ENCODE results near the gene MRPL54.

The MRPL54 gene

DNA sequence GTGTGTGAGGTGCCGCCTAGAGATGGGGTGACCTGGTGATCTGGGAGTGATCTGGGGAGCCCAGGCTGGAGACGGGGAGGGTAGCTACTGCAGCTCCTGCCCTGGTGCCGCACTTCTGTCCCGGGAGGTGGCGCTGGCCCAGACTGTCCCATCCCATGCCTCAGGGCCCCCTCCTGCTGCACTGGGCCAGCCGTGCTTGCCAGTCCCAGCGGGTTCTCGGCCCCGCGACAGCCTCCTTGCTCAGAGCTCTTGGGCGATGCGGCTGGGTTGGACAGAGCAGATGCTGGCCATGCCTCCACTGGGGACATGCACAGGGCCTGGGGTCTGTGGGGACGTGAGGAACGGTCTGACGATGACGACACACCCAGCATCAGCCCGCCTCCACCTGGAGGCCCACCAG is 7.0 kb downstream of the MRPL54 start:
- Histone ChIP-seq H3K9me2 (replicated peaks; ENCODE audit: low read depth, low read length) (no peaks in the 10 kb centered on the region), H3K27me3 (ENCODE audit: insufficient read depth, low read length, poor library complexity, severe bottlenecking) (no peaks in the 10 kb centered on the region), H3K79me2 (ENCODE audit: insufficient read depth, low read length) (no peaks in the 10 kb centered on the region), H3K9ac (ENCODE audit: low read depth, low read length, poor library complexity, severe bottlenecking) (no peak overlapping the region), H3K4me1 (ENCODE audit: insufficient read depth, low read length, poor library complexity, severe bottlenecking) (no peaks in the 10 kb centered on the region), H3K36me3 (ENCODE audit: insufficient read depth, low read length) (peaks cover 10% of the 10 kb centered on the region; the same call in 1 of the 2 replicates), H3K9me3 (ENCODE audit: insufficient read depth, low read depth, low read length) (no peaks in the 10 kb centered on the region), H3F3A (ENCODE audit: low read depth) (no peaks in the 10 kb centered on the region), H4K20me1 (ENCODE audit: insufficient read depth, low read length, poor library complexity, severe bottlenecking) (no peaks in the 10 kb centered on the region), H3K4me3 (ENCODE audit: low read length, poor library complexity, severe bottlenecking) (no peak overlapping the region), H2AFZ (ENCODE audit: low read length) (no peak overlapping the region), H3K4me2 (ENCODE audit: low read depth, low read length, poor library complexity, severe bottlenecking) (no peak overlapping the region)
- TF ChIP-seq CTCF (conservative IDR thresholded peaks at IDR 0.05; ENCODE audit: low read length) (no peak), EZH2phosphoT487 (IDR thresholded peaks at IDR 0.05; ENCODE audit: borderline replicate concordance) (no peak)

DNA sequence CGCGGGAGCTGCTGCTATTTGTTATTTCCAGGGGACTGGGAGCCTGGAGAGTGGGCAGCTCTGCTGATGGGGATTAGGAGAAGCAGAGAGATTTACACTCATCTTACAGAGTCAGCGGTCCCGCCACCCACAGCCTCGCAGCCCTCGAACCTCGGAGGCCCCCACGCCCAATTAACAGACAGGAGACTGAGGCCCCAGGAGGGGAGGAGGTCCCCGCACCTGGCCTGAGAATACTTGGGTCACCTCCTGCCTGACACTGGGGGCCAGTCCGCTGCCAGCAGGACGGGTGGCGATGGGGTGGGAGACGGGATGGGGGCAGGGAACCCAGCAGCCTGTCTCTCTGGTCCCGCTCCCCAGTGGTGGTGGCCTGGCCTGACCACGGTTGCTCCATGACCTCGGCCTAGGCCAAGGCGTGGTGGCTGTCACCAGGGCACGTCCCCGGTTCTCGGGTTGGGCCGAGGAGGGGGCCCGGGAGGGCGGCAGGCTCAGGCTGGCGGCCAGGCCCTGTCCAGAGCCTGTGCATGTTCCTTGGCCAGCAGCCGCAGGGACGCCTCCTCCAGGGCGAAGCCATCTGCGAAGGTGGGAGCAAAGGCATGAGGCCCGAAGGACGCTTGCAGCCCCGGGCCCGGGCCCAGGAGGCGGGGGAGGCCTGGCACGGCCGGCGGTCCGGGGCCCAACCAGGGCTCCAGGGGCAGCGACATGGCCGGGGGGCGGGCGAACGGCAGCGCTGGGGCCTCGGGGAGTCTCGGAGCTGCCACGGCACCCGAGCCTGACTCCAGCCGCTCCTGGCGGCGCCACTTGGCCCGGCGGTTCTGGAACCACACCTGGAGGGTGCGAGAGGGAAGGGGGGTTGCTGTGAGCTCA is 7.9 kb downstream of the MRPL54 start:
- Histone ChIP-seq H3K27me3 (ENCODE audit: insufficient read depth, low read length, poor library complexity, severe bottlenecking) (no peaks in the 10 kb centered on the region), H3K9me2 (replicated peaks; ENCODE audit: low read depth, low read length) (no peaks in the 10 kb centered on the region), H3K9ac (ENCODE audit: low read depth, low read length, poor library complexity, severe bottlenecking) (no peak overlapping the region), H4K20me1 (ENCODE audit: insufficient read depth, low read length, poor library complexity, severe bottlenecking) (no peaks in the 10 kb centered on the region), H3K36me3 (ENCODE audit: insufficient read depth, low read length) (peaks cover 7% of the 10 kb centered on the region; the same call in 1 of the 2 replicates), H3K4me2 (ENCODE audit: low read depth, low read length, poor library complexity, severe bottlenecking) (no peak overlapping the region), H3K4me1 (ENCODE audit: insufficient read depth, low read length, poor library complexity, severe bottlenecking) (no peaks in the 10 kb centered on the region), H3K9me3 (ENCODE audit: insufficient read depth, low read depth, low read length) (no peaks in the 10 kb centered on the region), H3K4me3 (ENCODE audit: low read length, poor library complexity, severe bottlenecking) (no peak overlapping the region), H3F3A (ENCODE audit: low read depth) (no peaks in the 10 kb centered on the region), H3K79me2 (ENCODE audit: insufficient read depth, low read length) (no peaks in the 10 kb centered on the region), H2AFZ (ENCODE audit: low read length) (no peak overlapping the region)
- no peak for TF ChIP-seq CTCF (conservative IDR thresholded peaks at IDR 0.05; ENCODE audit: low read length)
- TF ChIP-seq EZH2phosphoT487 (IDR thresholded peaks at IDR 0.05; ENCODE audit: borderline replicate concordance) = no peak

GRCh38 chr19:3771000-3771905 is 8.8 kb downstream of the MRPL54 start:
- Histone ChIP-seq H2AFZ (ENCODE audit: low read length) (no peak overlapping the region), H3K9ac (ENCODE audit: low read depth, low read length, poor library complexity, severe bottlenecking) (no peak overlapping the region), H3F3A (ENCODE audit: low read depth) (no peaks in the 10 kb centered on the region), H3K4me1 (ENCODE audit: insufficient read depth, low read length, poor library complexity, severe bottlenecking) (no peaks in the 10 kb centered on the region), H3K4me2 (ENCODE audit: low read depth, low read length, poor library complexity, severe bottlenecking) (no peak overlapping the region), H3K4me3 (ENCODE audit: low read length, poor library complexity, severe bottlenecking) (no peak overlapping the region), H3K79me2 (ENCODE audit: insufficient read depth, low read length) (no peaks in the 10 kb centered on the region), H3K27me3 (ENCODE audit: insufficient read depth, low read length, poor library complexity, severe bottlenecking) (no peaks in the 10 kb centered on the region), H3K36me3 (ENCODE audit: insufficient read depth, low read length) (peaks cover 7% of the 10 kb centered on the region; the same call in 1 of the 2 replicates), H3K9me3 (ENCODE audit: insufficient read depth, low read depth, low read length) (no peaks in the 10 kb centered on the region), H4K20me1 (ENCODE audit: insufficient read depth, low read length, poor library complexity, severe bottlenecking) (no peaks in the 10 kb centered on the region), H3K9me2 (replicated peaks; ENCODE audit: low read depth, low read length) (no peaks in the 10 kb centered on the region)
- TF ChIP-seq EZH2phosphoT487 (IDR thresholded peaks at IDR 0.05; ENCODE audit: borderline replicate concordance) (no peak), CTCF (conservative IDR thresholded peaks at IDR 0.05; ENCODE audit: low read length) (no peak)

Data from Loucy (cell line).